RWPE2 (cell line): Measurements from ENCODE around the gene MRFAP1L1.

Experiments
- ATAC-seq: fragments of 200-7000 bp; cut with Tn5 transposase; 3 replicates; pipeline ENCODE4 v1.9.1; 2021; ENCODE audit warnings: low read depth
- DNase-seq: peaks from one replicate; pipeline ENCODE4 v3.0.0-alpha.2; 2020; ENCODE audit warnings: low spot score
- H3K27ac ChIP-seq: fragments of 450-650 bp; 2 replicates; pipeline ENCODE4 v1.5.1; 2017; ENCODE audit warnings: mild to moderate bottlenecking; ENCODE audit not compliant: poor library complexity, severe bottlenecking
- H3K27me3 ChIP-seq: fragments of 250-450 bp; sonication (Bioruptor Pico); 2 replicates; pipeline ENCODE4 v1.5.1; 2021; ENCODE audit warnings: mild to moderate bottlenecking, moderate library complexity; ENCODE audit not compliant: insufficient read depth, poor library complexity, severe bottlenecking
- H3K36me3 ChIP-seq: fragments of 250-450 bp; sonication (Bioruptor Pico); 2 replicates; pipeline ENCODE4 v1.5.1; 2020; ENCODE audit warnings: low read depth, mild to moderate bottlenecking, moderate library complexity
- H3K4me1 ChIP-seq: fragments of 250-450 bp; sonication (Bioruptor Pico); 2 replicates; pipeline ENCODE4 v1.5.1; 2021; ENCODE audit warnings: mild to moderate bottlenecking, moderate library complexity; ENCODE audit not compliant: insufficient read depth, poor library complexity, severe bottlenecking
- H3K4me3 ChIP-seq: fragments of 250-450 bp; sonication (Bioruptor Pico); 2 replicates; pipeline ENCODE4 v1.5.1; 2021; ENCODE audit warnings: mild to moderate bottlenecking, moderate library complexity; ENCODE audit not compliant: severe bottlenecking
- H3K9me3 ChIP-seq: fragments of 250-450 bp; sonication (Bioruptor Pico); 2 replicates; pipeline ENCODE4 v1.5.1; 2021; ENCODE audit warnings: mild to moderate bottlenecking, moderate library complexity; ENCODE audit not compliant: severe bottlenecking
- CTCF ChIP-seq: fragments of 450-650 bp; IDR thresholded peaks from one replicate; pipeline ENCODE4 v1.5.1; 2017; ENCODE audit warnings: mild to moderate bottlenecking, moderate library complexity; ENCODE audit not compliant: poor library complexity, severe bottlenecking

Gene MRFAP1L1

DNA sequence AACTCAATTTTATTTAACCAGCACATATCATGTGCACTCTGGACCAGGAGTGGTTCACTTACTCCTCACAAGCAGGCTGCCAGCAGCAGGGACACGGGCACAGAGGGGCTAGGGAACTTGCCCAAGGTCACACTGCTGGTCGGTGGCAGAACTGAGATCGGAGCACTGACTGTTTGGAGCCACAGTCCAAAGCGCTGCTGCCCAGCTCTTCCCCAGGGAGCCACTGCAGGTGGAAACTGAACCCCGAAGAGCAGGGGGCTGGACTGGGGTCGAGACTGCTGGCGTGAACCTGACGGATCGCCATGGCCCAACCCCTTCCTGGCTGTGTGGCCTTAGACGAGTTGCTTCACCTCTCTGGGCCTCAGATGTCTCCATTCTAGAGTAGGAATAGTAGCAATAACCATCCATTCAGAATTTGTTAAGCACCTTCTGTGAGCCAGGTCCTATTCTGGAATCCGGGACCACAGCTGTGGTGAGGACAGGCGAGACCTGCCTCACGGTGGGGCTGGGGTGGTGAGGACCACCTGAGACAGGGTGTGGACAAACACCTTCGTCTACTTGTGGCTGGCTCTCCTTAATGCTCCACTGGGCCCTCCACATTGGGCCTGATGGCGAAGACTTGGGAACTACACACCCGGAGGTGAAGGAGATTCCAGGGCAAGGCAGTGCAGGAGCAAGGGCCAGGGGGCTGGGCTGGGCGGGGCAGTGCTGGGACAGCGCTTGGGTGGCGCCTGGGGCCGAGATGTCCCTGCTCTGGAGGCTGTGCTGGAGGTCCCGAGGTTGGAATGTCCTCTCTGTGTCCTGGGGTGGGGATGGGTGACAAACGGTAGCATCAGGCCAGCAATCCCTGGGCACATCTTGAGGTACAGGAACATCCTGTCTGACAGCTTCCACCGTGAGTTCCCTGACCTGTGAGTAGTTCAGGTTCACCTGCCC lies 40.9 kb upstream of the MRFAP1L1 start:
- Histone ChIP-seq H3K4me3 (no peak overlapping the region), H3K4me1 (peaks cover 10% of the 10 kb centered on the region), H3K9me3 (no peaks in the 10 kb centered on the region), H3K27me3 (no peaks in the 10 kb centered on the region), H3K36me3 (no peaks in the 10 kb centered on the region), H3K27ac (no peak overlapping the region)
- ATAC-seq = no peak
- TF ChIP-seq CTCF = no peak
- DNase-seq = no peak

- peaks cover 10% of the 10 kb centered on the region for H3K4me1 ChIP-seq
- no peak for DNase-seq
These were observed 39.9 kb upstream of the MRFAP1L1 start for GRCh38 chr4:6749340-6750171.

DNA sequence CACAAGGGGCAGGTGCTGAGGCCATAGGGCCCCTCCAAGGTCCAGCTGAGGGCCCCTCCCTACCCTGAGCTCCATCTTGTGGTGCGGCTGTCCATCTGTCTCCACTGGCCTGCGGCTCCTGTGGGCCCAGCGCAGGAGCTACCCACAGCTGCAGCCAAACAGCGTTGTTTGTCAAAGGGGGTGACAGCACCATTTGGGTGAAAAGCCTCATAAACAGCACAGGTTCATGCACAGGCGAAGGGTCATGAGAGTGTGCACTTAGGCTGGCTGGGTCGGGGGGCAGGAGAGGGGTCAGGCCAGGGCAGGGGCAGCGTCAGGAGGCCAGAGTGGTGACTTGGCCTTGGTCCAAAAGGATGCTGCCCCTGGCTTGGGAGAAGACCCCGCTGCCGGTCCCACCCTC lies 38.6 kb upstream of the MRFAP1L1 start:
- TF ChIP-seq CTCF = no peak
- H3K27ac ChIP-seq = no peak overlapping the region
- no peak overlapping the region for H3K4me3 ChIP-seq
- H3K36me3 ChIP-seq = no peaks in the 10 kb centered on the region
- no peaks in the 10 kb centered on the region for H3K27me3 ChIP-seq
- peaks cover 10% of the 10 kb centered on the region for H3K4me1 ChIP-seq
- no peak for DNase-seq
- H3K9me3 ChIP-seq = no peaks in the 10 kb centered on the region
- ATAC-seq = no peak

More at GRCh38 chr4:6749340-6750171, 39.9 kb upstream of the MRFAP1L1 start:
- H3K36me3 ChIP-seq = no peaks in the 10 kb centered on the region
- no peaks in the 10 kb centered on the region for H3K9me3 ChIP-seq
- ATAC-seq = peak; percentile 81
- no peaks in the 10 kb centered on the region for H3K27me3 ChIP-seq
- TF ChIP-seq CTCF = no peak
- H3K27ac ChIP-seq = peak overlapping the region; percentile 5
- H3K4me3 ChIP-seq = no peak overlapping the region

DNA sequence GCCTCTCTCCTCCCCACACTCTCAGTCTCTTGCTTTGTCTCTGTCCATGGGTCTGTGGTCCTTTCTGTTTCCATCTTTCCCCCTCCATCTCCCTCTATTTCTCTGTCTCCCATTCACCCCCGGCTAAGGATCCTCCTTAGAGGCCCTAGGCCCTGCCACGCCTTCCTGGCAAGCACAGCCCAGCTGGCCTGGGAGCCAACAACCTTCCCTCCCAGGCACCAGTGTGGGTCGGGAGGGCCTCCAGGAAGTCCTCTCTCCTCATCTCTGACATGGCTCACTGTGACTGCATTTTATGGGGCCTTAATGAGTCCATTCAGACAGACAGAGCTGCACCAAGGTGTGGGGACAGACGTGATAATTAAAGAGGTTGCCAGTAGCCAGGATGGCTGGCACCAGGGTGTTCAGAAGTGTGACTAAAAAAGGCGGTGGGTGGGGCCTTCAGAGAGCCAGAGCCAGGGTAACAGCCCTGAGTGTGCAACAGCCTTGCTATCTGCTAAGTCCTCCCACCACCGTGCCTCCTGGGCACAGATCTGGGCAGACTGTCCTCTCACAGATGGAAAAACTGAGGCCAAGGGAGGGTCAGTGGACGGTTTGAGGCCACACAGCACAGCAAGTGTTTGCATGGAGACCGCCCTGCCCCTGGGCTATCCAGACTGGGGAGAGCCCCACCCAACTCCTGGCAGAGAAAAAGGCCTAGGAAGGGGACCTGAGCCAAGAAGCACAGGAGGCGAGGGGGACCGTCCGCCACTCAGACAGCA lies 37.8 kb upstream of the MRFAP1L1 start:
- H3K36me3 ChIP-seq = no peaks in the 10 kb centered on the region
- no peak overlapping the region for H3K4me3 ChIP-seq
- ATAC-seq (0 out of 3 replicates have a peak, but pooled peaks have one; percentile 10), DNase-seq (no peak)
- peaks cover 10% of the 10 kb centered on the region for H3K4me1 ChIP-seq
- no peaks in the 10 kb centered on the region for H3K27me3 ChIP-seq
- no peak overlapping the region for H3K27ac ChIP-seq
- no peaks in the 10 kb centered on the region for H3K9me3 ChIP-seq
- TF ChIP-seq CTCF = no peak
